ENCODE measurements around the gene TRIO. TPM values are rescaled to one million over a fixed set of nuclear protein-coding genes. Genes with fewer than 3 reads are reported as not detected.
"Not testable (repeated sequence)": the region's sequence is repeated elsewhere in the genome, so short reads cannot be mapped to it uniquely, and the experiment has no call there.

Gene TRIO
- polyA plus RNA-seq, 4 donors: 84.9 to 106 (median 95.6) TPM

DNA sequence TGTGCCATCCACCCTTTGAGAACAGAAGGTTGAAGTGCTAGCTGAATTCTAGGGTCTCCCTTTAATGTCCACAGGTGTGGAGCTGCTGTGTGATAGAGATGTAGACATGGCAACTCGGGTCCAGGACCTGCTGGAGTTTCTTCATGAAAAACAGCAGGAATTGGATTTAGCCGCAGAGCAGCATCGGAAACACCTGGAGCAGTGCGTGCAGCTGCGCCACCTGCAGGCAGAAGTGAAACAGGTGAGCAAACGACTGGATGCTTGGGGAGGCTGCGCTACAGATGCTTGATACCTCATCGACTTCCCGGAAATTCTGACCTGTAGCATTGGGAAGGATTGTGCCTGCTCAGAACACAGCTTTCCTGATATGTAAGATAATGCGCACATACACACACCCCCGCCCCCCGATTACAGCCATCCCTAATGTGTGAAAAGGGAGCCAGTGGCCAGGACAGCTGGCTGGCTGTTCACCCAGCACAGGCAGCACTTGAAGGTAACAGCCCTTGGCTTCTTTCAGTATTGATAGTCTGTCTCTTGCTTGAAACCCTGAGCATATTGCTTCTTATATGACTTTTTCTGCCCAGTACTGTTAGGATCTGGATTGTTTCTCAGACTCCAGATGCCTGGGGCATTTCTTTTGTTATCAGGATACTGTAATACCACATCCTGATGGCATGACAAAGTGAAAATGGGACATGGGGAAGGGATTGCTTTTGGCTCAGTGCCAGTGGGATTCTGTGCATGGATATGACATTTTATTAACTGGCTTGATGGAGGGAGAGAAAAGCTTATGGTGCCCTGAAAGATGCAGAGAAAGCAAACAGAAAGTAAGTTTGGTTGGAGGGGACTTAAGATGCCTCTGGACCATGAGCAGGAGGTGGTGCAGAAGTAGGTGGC lies 221.7 kb downstream of the TRIO start:
- no peak for DNase-seq (ENCODE audit: low read depth in 4 of 4, low spot score in 3 of 4)

DNA sequence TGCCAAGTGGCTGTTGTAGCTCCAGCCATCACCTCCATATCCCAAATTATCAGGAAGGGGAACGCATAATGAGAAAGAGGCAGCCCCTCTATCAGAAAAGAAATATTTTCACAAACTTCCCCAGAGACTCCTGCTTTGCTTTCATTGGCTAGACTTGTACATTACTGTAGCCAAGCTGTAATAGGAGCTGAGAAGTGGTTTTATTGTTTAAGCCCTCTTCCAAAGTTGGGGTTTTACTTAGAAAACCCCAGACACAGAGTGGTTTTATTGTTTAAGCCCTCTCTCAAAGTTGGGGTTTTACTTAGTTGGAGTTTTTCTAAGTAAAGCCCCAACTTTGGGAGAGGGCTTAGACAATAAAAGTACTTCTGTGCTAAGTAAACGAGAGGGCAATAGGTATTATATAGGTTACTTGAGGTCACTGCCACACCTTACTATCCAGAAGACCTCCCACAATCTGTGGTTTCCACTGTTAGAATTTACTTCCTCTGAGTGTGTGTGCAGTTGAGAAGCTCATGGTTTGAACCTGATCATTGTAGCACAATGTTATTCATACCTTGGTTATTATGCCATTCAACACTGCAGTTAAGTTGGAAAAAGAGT lies 222.8 kb downstream of the TRIO start:
- no peak for DNase-seq (ENCODE audit: low read depth in 4 of 4, low spot score in 3 of 4)

DNA sequence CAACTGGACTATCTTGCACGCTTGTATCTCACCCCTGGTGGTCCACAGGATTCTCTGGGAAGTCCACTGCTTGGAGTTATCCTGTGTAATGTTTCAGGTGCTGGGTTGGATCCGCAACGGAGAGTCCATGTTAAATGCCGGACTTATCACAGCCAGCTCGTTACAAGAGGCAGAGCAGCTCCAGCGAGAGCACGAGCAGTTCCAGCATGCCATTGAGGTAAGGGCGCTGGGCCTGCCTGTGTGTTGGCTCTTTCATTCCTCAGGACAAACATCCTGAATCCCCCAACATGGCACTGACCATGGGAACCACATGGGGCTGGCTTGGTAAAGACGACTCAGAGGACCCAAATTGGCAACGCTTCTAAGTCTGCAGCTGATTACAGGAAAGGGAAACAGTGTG lies 223.6 kb downstream of the TRIO start:
- no peak for DNase-seq (ENCODE audit: low read depth in 4 of 4, low spot score in 3 of 4)

DNA sequence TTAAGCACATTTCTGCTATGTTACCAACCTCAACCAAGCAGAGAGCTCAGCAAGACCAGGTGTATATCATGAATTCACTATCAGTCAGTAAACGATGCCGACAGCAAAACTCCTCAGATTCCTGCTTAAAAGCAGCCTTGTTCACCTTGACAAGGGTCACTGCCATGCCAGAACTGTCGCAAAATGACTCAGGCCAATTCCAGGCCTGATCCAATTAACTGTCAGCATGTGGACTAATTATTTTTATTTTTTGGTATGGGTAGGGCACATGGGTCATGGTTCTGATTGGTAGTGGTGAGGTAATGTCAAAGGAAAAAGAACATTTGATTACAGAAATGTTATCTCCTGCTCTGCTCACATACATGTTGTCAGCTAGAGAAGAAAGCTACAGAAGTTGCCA lies 224.2 kb downstream of the TRIO start:
- no peak for DNase-seq (ENCODE audit: low read depth in 4 of 4, low spot score in 3 of 4)

DNA sequence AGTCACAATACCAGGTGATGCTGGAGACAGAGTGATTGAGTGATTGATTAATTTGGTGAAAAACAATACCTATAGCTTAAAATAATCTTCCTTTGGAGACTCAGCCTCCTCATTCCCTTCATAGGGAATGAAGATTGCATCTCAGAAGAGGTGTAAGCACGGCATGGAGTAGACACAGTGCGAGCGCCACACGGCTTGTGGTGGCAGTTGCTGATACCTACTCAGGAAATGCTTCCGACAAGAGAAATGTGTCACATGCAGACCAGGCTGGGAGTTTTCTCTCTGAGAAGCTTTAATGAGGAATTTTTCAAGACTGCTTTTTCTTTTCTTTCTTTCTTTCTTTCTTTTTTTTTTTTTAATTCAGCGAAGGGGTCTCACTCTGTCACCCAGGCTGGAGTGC lies 226.6 kb downstream of the TRIO start:
- DNase-seq (ENCODE audit: low read depth in 4 of 4, low spot score in 3 of 4): no peak

DNA sequence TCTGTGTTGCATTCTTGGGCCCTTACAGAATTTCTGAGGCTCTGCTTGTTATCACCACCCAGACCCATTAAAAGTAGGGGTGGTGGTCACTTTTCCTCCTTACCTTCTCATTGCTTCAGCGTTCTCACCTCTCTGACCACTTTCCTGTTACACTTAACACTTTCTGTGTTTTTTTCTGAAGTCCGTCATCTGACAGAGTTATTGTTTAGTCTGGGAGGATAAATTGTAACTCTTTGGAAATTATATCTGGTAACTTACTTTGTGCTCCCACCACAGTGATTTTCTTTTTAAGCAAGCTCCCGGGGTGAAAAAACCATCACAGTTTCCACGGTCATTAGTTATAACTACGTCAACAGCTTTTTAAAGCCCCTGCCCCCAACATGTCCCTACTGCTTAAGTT lies 227.2 kb downstream of the TRIO start:
- no peak for DNase-seq (ENCODE audit: low read depth in 4 of 4, low spot score in 3 of 4)

DNA sequence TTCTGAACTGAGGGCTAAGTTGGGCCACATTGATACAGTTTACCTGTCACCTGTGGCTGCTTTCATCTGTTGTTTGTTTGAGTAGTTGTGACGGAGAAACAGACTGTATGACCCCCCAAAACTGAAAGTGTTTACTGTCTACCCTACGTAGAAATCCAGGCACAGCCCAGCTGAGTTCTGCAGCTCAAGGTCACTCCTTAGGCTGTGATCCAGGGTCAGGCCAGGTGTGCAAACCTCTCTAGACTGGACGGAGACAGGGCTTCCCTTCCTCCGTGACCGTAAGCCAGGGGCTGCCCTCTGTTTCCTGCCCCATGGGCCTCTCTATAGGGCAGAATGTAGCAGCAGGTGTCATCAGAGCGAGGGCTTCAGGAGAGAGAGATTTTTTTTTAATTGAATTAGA lies 230.5 kb downstream of the TRIO start:
- no peak for DNase-seq (ENCODE audit: low read depth in 4 of 4, low spot score in 3 of 4)

DNA sequence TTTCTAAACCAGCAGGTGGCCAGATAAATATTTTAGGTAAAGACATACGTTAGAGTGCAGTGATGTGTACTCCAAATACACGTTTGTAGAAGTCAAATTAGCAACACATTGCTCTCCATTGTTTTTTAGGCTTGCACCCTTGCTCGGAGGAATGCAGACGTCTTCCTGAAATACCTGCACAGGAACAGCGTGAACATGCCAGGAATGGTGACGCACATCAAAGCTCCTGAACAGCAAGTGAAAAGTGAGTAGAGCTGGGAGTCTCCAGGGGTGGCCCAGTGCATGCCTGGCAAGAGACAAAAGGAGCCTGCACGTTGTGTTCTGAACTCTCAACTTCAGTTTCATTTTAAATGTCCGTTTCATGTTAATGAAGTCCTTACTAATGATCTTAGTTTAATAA lies 231.0 kb downstream of the TRIO start:
- no peak for DNase-seq (ENCODE audit: low read depth in 4 of 4, low spot score in 3 of 4)

DNA sequence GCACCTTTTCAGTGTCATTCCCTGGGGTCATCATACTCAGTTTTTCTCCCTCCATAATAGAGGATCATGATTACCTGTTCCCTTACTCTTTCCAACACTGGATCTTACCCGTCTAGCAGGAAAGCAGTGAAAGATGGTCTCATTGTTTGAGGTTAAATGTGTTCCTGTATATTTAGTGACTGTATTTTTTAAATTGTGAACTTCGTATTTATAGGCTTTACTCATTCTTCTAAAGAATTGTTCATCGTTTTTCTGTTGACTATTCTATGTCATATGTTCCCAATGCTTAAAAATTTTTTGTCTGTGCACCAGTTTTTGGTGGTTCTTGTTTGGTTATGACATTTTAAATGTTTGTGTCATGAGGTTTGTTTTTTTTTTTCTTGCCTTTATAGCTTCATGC lies 233.6 kb downstream of the TRIO start:
- DNase-seq (ENCODE audit: low read depth in 4 of 4, low spot score in 3 of 4): no peak

DNA sequence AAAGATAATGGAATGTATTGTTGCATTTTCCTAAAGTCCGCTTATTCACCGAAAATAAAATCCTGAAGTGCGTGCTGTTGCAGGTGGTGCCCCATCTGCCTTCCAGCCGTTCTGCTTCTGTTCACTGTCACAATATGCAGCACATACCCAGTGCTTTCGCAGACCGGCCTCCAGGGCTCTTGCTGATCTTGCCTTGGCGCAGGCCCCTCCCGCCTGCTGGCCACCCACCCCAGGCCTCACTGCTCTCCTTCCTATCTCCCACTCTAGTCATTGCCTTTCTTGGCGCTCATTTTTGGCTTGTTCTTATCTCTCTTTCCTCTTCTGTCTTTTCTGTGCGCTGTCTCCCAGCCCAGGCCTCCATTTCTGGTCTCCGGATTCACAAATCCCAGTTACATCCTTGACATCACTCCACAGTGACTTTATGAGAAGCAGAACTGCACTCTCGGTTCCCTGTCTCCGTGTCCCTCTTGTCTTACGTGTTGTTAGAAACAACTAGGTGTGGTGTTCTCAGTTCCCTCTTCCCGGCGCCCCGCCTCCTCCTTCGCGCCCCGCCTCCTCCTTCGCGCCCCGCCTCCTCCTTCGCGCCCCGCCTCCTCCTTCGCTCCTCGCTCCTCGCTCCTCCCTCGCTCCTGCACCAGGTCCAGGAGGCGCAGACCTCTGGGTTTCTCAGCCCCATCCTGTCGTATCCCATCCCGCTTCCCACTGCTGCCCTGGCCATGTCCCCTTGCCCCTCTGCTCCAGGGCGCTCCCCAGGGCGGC lies 236.8 kb downstream of the TRIO start:
- no peak for DNase-seq (ENCODE audit: low read depth in 4 of 4, low spot score in 3 of 4)

DNA sequence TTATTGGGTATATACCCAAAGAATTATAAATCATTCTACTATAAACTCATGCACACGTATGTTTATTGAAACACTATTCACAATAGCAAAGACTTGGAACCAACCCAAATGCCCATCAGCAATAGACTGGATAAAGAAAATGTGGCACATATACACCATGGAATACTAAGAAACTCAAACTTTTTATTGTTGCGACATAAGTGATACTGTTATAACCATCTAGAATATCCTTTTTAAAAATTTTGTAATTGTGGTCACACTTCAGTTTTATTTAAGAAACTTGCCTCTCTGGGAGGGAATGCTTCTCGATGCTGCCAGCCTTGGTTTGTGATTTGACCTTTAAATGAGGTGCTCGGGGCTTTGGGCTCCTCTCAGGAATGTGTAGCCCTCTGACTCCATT lies 237.6 kb downstream of the TRIO start:
- DNase-seq (ENCODE audit: low read depth in 4 of 4, low spot score in 3 of 4): no peak

DNA sequence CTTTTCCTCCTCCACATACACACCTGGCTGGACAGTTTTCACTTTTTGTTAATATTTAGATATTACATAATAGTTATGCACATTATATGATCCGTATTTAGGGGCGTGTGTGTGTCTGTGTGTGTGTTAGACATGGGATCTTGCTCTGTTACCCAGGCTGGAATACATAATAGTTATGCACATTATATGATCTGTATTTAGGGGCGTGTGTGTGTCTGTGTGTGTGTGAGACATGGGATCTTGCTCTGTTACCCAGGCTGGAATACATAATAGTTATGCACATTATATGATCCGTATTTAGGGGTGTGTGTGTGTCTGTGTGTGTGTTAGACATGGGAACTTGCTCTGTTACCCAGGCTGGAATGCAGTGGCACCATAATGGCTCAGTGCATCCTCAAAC lies 239.5 kb downstream of the TRIO start:
- DNase-seq (ENCODE audit: low read depth in 4 of 4, low spot score in 3 of 4): no peak

DNA sequence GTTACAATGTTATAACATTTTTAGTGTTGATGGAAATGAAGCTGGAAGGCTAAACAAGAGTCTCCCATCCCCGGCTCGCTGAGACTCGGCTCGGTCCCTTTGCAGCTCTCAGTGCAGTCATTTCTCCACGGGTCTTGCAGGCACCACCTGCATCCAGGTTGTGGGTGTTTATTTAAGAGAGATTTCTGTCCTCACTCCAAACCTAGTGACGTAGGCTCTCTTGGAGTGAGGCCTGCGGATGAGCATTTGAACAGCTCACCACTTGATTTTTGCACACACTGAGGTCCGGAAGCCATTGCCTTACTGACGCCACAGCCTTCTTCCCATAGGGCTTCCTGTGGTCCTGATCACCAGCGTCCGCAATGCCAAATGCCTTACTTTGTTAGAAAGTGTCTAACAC lies 240.8 kb downstream of the TRIO start:
- DNase-seq (ENCODE audit: low read depth in 4 of 4, low spot score in 3 of 4): no peak

DNA sequence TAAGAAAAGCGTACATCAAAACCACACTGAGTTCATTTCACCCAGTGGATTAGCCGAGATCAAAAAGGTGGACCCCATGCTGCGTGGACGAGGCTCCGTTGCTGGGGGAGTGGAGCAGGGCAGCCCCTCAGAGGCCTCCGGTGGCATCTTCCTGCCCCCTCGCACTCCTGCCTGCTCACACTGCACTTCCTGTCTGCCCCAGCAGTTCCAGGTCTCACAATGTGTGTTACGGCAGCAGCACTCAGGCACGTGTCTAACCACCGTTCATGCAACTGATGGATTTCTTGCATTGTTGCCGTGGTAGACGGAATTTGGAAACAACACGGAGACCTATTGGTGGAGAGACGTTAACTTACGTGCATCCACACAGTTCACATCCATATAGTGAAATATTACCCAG lies 241.9 kb downstream of the TRIO start:
- no peak for DNase-seq (ENCODE audit: low read depth in 4 of 4, low spot score in 3 of 4)

DNA sequence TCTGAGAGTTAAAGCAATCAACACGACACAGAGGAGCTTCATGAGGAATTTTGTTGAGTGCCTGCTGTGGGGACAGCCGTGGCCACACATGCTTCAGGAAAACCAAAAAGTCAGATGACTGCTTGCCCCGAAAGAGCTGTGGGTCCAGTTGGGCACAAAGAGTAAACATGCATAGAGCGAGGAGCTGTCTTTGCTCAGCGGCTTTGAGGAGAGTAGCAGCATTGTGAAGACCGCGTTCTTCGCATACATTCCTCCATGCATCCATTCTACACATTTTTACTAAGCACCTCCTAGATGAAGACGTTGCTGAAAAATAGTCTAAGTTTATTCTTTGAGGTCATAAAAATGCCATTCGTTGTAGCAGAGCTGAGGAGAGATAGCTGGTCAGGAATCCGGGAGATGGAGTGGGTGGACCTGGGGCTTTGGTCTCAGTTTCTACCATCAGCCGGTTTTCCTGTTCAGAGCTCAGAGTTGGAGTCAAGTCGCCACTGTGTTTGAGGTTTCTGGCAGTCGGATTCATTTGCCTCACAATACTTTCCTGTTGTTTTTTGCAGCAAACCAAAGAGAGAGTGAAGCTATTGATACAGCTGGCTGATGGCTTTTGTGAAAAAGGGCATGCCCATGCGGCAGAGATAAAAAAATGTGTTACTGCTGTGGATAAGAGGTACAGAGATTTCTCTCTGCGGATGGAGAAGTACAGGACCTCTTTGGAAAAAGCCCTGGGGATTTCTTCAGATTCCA lies 243.9 kb downstream of the TRIO start:
- DNase-seq (ENCODE audit: low read depth in 4 of 4, low spot score in 3 of 4): no peak

DNA sequence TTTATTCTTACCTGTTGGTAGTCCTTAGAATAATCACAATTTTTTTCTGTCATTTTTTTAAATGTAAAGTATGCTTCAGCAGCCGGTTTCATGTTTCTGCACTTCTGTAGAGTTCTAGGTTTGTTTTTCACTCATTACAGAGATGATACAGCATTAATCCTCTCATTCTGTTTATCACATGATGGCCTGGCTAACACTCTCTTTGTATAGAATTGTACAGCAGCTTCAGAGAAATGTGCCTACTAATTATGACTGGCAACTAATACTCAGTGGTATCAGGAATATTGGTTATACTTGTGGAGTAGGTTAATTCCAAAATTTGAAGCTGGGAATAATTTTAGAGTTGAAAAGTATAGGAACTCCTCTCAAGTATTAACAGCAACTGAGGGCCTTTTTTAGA lies 245.6 kb downstream of the TRIO start:
- DNase-seq (ENCODE audit: low read depth in 4 of 4, low spot score in 3 of 4): no peak

DNA sequence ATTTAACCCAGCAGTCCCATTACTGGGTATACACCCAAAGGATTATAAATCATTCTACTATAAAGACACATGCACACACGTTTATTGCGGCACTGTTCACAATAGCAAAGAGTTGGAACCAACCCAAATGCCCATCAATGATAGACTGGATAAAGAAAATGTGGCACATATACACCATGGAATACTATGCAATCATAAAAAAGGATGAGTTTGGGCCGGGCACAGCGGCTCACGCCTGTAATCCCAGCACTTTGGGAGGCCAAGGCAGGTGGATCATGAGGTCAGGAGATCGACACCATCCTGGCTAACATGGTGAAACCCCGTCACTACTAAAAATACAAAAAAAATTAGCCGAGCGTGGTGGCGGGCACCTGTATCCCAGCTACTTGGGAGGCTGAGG lies 249.4 kb downstream of the TRIO start:
- DNase-seq (ENCODE audit: low read depth in 4 of 4, low spot score in 3 of 4): not testable (repeated sequence)

DNA sequence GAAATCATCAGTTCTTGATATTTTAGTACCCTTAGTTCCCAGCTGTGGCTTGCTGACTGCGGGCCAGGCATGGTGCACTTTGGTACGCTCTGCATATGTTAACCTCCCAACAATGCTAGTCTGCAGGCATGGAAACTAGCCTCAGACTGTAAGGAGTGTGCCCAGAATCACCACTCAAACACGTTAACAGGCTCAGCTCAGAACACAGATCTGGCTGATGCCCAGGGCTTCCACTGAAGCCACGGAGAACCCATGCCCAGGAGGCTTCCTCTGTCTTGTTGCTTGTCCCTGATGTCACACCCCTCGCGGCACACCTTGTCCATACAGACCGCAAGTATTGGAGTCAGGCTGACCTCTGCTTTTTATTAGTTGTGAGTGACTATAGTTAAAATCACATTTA lies 251.2 kb downstream of the TRIO start:
- no peak for DNase-seq (ENCODE audit: low read depth in 4 of 4, low spot score in 3 of 4)

DNA sequence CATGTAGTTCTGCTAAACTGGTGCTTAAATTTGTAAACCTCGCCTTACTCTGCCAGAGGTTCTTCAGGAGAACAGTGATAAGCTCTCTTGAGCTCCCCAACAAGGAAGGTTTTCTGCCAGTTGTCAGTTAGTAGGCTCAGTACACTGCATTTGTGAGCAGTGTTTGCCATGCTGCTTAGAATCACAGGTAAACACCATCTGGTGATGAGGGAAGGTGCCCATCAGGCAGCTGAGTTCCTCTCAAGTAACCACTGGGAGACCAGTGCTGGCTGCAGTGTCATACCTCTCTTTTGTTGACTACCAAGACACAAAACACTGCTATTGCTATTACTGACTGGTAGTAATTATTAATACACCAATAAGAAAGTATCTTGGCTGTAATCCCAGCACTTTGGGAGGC lies 252.3 kb downstream of the TRIO start:
- DNase-seq (ENCODE audit: low read depth in 4 of 4, low spot score in 3 of 4): no peak

DNA sequence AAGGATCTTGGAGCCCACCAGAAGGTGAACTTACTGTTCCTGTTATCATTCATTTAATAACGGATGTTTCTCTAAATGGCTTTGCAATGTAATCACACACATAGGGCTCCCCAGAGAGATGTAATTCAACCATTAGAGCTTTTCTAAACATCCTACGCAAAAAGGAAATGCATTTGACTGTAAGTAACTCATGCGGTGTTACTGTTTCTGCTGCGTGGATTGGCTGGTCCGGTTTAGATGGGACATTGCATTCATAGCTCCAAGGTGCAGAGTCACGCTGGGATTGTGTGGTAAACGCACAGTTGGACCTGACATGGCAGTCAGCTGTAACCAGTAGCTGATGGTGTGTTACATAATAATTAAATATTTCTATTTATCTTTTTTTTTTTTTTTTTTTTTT lies 252.9 kb downstream of the TRIO start:
- no peak for DNase-seq (ENCODE audit: low read depth in 4 of 4, low spot score in 3 of 4)

DNA sequence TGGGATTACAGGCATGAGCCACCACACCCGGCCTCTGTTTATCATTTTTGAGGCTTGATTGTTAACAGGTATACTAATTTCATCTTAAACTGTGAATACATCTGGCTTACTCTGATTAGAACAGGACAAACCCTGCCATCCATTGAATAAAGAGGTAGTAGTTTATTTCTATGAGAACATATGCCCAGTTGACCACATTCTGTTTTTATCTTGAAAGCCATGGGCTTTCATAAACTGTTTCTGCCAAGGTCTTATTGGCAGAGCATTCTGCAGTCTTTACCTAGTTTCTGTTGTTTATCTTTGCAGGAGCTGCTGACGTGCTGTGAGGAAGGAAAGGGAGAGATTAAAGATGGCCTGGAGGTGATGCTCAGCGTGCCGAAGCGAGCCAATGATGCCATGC lies 253.6 kb downstream of the TRIO start:
- no peak for DNase-seq (ENCODE audit: low read depth in 4 of 4, low spot score in 3 of 4)
